HEK293 (cell line): Measurements from ENCODE around the gene TMEFF1.

ENCODE experiments used
- CTCF ChIA-PET: fragments of 350-600 bp; formaldehyde crosslinking; extraction: SDS; loops from one replicate; lab custom pipeline; 2021; ENCODE audit warnings: antibody characterized with exemption; lab: Yijun Ruan, JAX
- POLR2A ChIA-PET: fragments of 300-600 bp; formaldehyde crosslinking; extraction: SDS; loops from one replicate; lab custom pipeline; 2020; ENCODE audit warnings: antibody characterized with exemption, inconsistent platforms; lab: Yijun Ruan, JAX
- H3K27ac ChIP-seq: fragments of 200-500 bp; sonication (Bioruptor generic); 2 replicates; pipeline ENCODE4 v1.5.1; 2014; ENCODE audit warnings: low read depth, low read length, control low read depth, inconsistent platforms; ENCODE audit errors: extremely low read depth
- H3K36me3 ChIP-seq, 2 experiments: fragments of 200-500 bp in 1 of 2; sonication (Bioruptor generic) in 1 of 2; 1 replicate in 1 of 2; 2 replicates in 1 of 2; pipeline ENCODE4 v1.5.1; 2014 to 2017; ENCODE audit warnings: inconsistent platforms in 2 of 2, low read length in 2 of 2; ENCODE audit not compliant: control insufficient read depth in 2 of 2, insufficient read depth in 1 of 2
- H3K4me1 ChIP-seq: fragments of 200-500 bp; sonication (Bioruptor generic); 2 replicates; pipeline ENCODE4 v1.5.1; 2014; ENCODE audit warnings: mild to moderate bottlenecking, low read length, inconsistent platforms; ENCODE audit not compliant: control insufficient read depth, insufficient read depth
- H3K4me3 ChIP-seq: 2 replicates; pipeline ENCODE4 v1.5.1; 2011; ENCODE audit warnings: low read depth, mild to moderate bottlenecking, control low read depth, low read length, moderate library complexity
- H3K9me3 ChIP-seq: fragments of 200-500 bp; sonication (Bioruptor generic); 2 replicates; pipeline ENCODE4 v1.5.1; 2014; ENCODE audit warnings: low read depth, low read length, inconsistent platforms; ENCODE audit not compliant: control insufficient read depth, insufficient read depth
- INSM2 ChIP-seq: fragments of 450-650 bp; formaldehyde crosslinking; IDR thresholded peaks from 2 replicates; pipeline ENCODE4 v1.5.1; 2016; ENCODE audit warnings: missing biosample characterization, missing genetic modification characterization
- MEIS1 ChIP-seq: sonication (generic); formaldehyde crosslinking; IDR thresholded peaks from 2 replicates; pipeline ENCODE4 v1.8.1; 2022; ENCODE audit warnings: missing genetic modification reagents, mild to moderate bottlenecking, borderline replicate concordance
- SCRT1 ChIP-seq: fragments of 450-650 bp; formaldehyde crosslinking; IDR thresholded peaks from 2 replicates; pipeline ENCODE4 v1.5.1; 2016; ENCODE audit warnings: missing biosample characterization, missing genetic modification characterization, borderline replicate concordance
- SCRT2 ChIP-seq: fragments of 450-650 bp; formaldehyde crosslinking; IDR thresholded peaks from 2 replicates; pipeline ENCODE4 v1.5.1; 2016; ENCODE audit warnings: missing biosample characterization, missing genetic modification characterization
- TRIM28 ChIP-seq: IDR thresholded peaks from 2 replicates; pipeline ENCODE4 v1.6.1; 2011; ENCODE audit warnings: low read length, control low read depth, borderline replicate concordance
- ZNF10 ChIP-seq: fragments of 450-650 bp; formaldehyde crosslinking; IDR thresholded peaks from 2 replicates; pipeline ENCODE4 v1.5.1; 2017; ENCODE audit warnings: missing biosample characterization, missing genetic modification characterization
- ZNF157 ChIP-seq: fragments of 450-650 bp; formaldehyde crosslinking; IDR thresholded peaks from 2 replicates; pipeline ENCODE4 v1.5.1; 2016; ENCODE audit warnings: missing biosample characterization, missing genetic modification characterization
- ZNF221 ChIP-seq: fragments of 450-650 bp; formaldehyde crosslinking; IDR thresholded peaks from 2 replicates; pipeline ENCODE4 v1.5.1; 2017; ENCODE audit warnings: missing biosample characterization, missing genetic modification characterization, borderline replicate concordance
- ZNF24 ChIP-seq: fragments of 450-650 bp; formaldehyde crosslinking; IDR thresholded peaks from 2 replicates; pipeline ENCODE4 v1.5.1; 2016; ENCODE audit warnings: missing biosample characterization, missing genetic modification characterization
- ZNF473 ChIP-seq: fragments of 450-650 bp; formaldehyde crosslinking; IDR thresholded peaks from 2 replicates; pipeline ENCODE4 v1.5.1; 2017; ENCODE audit warnings: missing biosample characterization, missing genetic modification characterization
- ZNF501 ChIP-seq: fragments of 450-650 bp; formaldehyde crosslinking; IDR thresholded peaks from 2 replicates; pipeline ENCODE4 v1.5.1; 2016; ENCODE audit warnings: missing biosample characterization, missing genetic modification characterization
- TF ChIP-seq, protein P1 (sequence below): fragments of 450-650 bp; formaldehyde crosslinking; IDR thresholded peaks from 2 replicates; pipeline ENCODE4 v1.5.1; 2016; ENCODE audit warnings: missing biosample characterization, missing genetic modification characterization, borderline replicate concordance
- TF ChIP-seq, protein P2 (sequence below): fragments of 450-650 bp; formaldehyde crosslinking; IDR thresholded peaks from 2 replicates; pipeline ENCODE4 v1.5.1; 2016; ENCODE audit warnings: missing biosample characterization, missing genetic modification characterization
- TF ChIP-seq, protein P3 (sequence below): fragments of 450-650 bp; formaldehyde crosslinking; IDR thresholded peaks from 2 replicates; pipeline ENCODE4 v1.5.1; 2016; ENCODE audit warnings: missing biosample characterization, missing genetic modification characterization
- TF ChIP-seq, protein P4 (sequence below): fragments of 450-650 bp; formaldehyde crosslinking; IDR thresholded peaks from 2 replicates; pipeline ENCODE4 v1.5.1; 2017; ENCODE audit warnings: missing biosample characterization, missing genetic modification characterization
- TF ChIP-seq, protein P5 (sequence below): fragments of 450-650 bp; formaldehyde crosslinking; IDR thresholded peaks from 2 replicates; pipeline ENCODE4 v1.5.1; 2016; ENCODE audit warnings: missing biosample characterization, missing genetic modification characterization
- TF ChIP-seq, protein P6 (sequence below): fragments of 450-650 bp; formaldehyde crosslinking; optimal IDR thresholded peaks from 2 replicates; pipeline ENCODE3; 2016; ENCODE audit warnings: missing biosample characterization, mild to moderate bottlenecking, missing genetic modification characterization
- TF ChIP-seq, protein P7 (sequence below): fragments of 450-650 bp; formaldehyde crosslinking; IDR thresholded peaks from 2 replicates; pipeline ENCODE4 v1.5.1; 2016; ENCODE audit warnings: missing biosample characterization, missing genetic modification characterization

Gene TMEFF1

GRCh38 chr9:100511205-100511604 lies 38.3 kb downstream of the TMEFF1 start:
- ChIA-PET POLR2A (no interaction called here), CTCF (no interaction called here)
- Histone ChIP-seq H3K27ac (no peak overlapping the region), H3K9me3 (no peaks in the 10 kb centered on the region), H3K4me1 (no peaks in the 10 kb centered on the region), H3K4me3 (no peak overlapping the region), H3K36me3 (peaks cover 0 to 21% of the 10 kb centered on the region in 2 experiments; a peak in 1 of 3 replicates)
- TF ChIP-seq ZNF157 (tag by site-specific recombination), result no peak
- TF ChIP-seq TRIM28, result no peak
- TF ChIP-seq, protein P1, sequence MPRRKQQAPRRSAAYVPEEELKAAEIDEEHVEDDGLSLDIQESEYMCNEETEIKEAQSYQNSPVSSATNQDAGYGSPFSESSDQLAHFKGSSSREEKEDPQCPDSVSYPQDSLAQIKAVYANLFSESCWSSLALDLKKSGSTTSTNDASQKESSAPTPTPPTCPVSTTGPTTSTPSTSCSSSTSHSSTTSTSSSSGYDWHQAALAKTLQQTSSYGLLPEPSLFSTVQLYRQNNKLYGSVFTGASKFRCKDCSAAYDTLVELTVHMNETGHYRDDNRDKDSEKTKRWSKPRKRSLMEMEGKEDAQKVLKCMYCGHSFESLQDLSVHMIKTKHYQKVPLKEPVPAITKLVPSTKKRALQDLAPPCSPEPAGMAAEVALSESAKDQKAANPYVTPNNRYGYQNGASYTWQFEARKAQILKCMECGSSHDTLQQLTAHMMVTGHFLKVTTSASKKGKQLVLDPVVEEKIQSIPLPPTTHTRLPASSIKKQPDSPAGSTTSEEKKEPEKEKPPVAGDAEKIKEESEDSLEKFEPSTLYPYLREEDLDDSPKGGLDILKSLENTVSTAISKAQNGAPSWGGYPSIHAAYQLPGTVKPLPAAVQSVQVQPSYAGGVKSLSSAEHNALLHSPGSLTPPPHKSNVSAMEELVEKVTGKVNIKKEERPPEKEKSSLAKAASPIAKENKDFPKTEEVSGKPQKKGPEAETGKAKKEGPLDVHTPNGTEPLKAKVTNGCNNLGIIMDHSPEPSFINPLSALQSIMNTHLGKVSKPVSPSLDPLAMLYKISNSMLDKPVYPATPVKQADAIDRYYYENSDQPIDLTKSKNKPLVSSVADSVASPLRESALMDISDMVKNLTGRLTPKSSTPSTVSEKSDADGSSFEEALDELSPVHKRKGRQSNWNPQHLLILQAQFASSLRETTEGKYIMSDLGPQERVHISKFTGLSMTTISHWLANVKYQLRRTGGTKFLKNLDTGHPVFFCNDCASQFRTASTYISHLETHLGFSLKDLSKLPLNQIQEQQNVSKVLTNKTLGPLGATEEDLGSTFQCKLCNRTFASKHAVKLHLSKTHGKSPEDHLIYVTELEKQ (tag by site-specific recombination), result no peak
- TF ChIP-seq ZNF221 (tag by site-specific recombination), result no peak
- TF ChIP-seq ZNF10, result no peak
- TF ChIP-seq SCRT1 (tag by site-specific recombination), result no peak
- no peak for TF ChIP-seq INSM2 (tag by site-specific recombination)
- TF ChIP-seq, protein P2, sequence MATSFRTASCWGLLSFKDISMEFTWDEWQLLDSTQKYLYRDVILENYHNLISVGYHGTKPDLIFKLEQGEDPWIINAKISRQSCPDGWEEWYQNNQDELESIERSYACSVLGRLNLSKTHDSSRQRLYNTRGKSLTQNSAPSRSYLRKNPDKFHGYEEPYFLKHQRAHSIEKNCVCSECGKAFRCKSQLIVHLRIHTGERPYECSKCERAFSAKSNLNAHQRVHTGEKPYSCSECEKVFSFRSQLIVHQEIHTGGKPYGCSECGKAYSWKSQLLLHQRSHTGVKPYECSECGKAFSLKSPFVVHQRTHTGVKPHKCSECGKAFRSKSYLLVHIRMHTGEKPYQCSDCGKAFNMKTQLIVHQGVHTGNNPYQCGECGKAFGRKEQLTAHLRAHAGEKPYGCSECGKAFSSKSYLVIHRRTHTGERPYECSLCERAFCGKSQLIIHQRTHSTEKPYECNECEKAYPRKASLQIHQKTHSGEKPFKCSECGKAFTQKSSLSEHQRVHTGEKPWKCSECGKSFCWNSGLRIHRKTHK (tag by site-specific recombination), result no peak
- TF ChIP-seq MEIS1, result no peak
- no peak for TF ChIP-seq ZNF501 (tag by site-specific recombination)
- TF ChIP-seq, protein P3, sequence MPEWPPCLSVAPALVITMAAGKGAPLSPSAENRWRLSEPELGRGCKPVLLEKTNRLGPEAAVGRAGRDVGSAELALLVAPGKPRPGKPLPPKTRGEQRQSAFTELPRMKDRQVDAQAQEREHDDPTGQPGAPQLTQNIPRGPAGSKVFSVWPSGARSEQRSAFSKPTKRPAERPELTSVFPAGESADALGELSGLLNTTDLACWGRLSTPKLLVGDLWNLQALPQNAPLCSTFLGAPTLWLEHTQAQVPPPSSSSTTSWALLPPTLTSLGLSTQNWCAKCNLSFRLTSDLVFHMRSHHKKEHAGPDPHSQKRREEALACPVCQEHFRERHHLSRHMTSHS (tag by site-specific recombination), result no peak
- TF ChIP-seq ZNF24 (tag by site-specific recombination), result no peak
- TF ChIP-seq, protein P4, sequence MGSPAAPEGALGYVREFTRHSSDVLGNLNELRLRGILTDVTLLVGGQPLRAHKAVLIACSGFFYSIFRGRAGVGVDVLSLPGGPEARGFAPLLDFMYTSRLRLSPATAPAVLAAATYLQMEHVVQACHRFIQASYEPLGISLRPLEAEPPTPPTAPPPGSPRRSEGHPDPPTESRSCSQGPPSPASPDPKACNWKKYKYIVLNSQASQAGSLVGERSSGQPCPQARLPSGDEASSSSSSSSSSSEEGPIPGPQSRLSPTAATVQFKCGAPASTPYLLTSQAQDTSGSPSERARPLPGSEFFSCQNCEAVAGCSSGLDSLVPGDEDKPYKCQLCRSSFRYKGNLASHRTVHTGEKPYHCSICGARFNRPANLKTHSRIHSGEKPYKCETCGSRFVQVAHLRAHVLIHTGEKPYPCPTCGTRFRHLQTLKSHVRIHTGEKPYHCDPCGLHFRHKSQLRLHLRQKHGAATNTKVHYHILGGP (tag by site-specific recombination), result no peak

GRCh38 chr9:100515578-100516494 lies 42.9 kb downstream of the TMEFF1 start:
- H3K4me3 ChIP-seq, result no peak overlapping the region
- TF ChIP-seq ZNF501 (tag by site-specific recombination), result no peak
- no peak for TF ChIP-seq ZNF473
- TF ChIP-seq ZNF157 (tag by site-specific recombination), result no peak
- no peak for TF ChIP-seq MEIS1
- no peak for TF ChIP-seq SCRT2
- TF ChIP-seq, protein P5, sequence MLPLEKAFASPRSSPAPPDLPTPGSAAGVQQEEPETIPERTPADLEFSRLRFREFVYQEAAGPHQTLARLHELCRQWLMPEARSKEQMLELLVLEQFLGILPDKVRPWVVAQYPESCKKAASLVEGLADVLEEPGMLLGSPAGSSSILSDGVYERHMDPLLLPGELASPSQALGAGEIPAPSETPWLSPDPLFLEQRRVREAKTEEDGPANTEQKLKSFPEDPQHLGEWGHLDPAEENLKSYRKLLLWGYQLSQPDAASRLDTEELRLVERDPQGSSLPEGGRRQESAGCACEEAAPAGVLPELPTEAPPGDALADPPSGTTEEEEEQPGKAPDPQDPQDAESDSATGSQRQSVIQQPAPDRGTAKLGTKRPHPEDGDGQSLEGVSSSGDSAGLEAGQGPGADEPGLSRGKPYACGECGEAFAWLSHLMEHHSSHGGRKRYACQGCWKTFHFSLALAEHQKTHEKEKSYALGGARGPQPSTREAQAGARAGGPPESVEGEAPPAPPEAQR (tag by site-specific recombination), result no peak
- TF ChIP-seq, protein P6, sequence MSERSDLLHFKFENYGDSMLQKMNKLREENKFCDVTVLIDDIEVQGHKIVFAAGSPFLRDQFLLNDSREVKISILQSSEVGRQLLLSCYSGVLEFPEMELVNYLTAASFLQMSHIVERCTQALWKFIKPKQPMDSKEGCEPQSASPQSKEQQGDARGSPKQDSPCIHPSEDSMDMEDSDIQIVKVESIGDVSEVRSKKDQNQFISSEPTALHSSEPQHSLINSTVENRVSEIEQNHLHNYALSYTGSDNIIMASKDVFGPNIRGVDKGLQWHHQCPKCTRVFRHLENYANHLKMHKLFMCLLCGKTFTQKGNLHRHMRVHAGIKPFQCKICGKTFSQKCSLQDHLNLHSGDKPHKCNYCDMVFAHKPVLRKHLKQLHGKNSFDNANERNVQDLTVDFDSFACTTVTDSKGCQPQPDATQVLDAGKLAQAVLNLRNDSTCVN (tag by site-specific recombination), result no peak
- TF ChIP-seq, protein P7, sequence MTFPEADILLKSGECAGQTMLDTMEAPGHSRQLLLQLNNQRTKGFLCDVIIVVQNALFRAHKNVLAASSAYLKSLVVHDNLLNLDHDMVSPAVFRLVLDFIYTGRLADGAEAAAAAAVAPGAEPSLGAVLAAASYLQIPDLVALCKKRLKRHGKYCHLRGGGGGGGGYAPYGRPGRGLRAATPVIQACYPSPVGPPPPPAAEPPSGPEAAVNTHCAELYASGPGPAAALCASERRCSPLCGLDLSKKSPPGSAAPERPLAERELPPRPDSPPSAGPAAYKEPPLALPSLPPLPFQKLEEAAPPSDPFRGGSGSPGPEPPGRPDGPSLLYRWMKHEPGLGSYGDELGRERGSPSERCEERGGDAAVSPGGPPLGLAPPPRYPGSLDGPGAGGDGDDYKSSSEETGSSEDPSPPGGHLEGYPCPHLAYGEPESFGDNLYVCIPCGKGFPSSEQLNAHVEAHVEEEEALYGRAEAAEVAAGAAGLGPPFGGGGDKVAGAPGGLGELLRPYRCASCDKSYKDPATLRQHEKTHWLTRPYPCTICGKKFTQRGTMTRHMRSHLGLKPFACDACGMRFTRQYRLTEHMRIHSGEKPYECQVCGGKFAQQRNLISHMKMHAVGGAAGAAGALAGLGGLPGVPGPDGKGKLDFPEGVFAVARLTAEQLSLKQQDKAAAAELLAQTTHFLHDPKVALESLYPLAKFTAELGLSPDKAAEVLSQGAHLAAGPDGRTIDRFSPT (tag by site-specific recombination), result no peak

More at GRCh38 chr9:100515578-100516494, 42.9 kb downstream of the TMEFF1 start:
- H3K27ac ChIP-seq, result no peak overlapping the region
- H3K9me3 ChIP-seq, result no peaks in the 10 kb centered on the region
- ChIA-PET CTCF (interaction anchor here (0.6 to 1.1 kb wide), 2 partner anchors 10 to 851 kb away, joined by 3 to 4 read pairs; no protein-coding TSS in a partner anchor), POLR2A (no interaction called here)
- no peaks in the 10 kb centered on the region for H3K4me1 ChIP-seq
- H3K36me3 ChIP-seq, result peaks cover 0 to 18% of the 10 kb centered on the region in 2 experiments; a peak in 1 of 3 replicates
